PFSK-1 (cell line): ENCODE results near the gene GEMIN5.

Source experiments
- FOXP2 ChIP-seq: optimal IDR thresholded peaks from 2 replicates; pipeline ENCODE3; 2011; ENCODE audit warnings: borderline replicate concordance, control low read depth, inconsistent platforms; ENCODE audit not compliant: insufficient read depth; ENCODE audit errors: extremely low read length, extremely low read depth
- POLR2AphosphoS5 ChIP-seq: IDR thresholded peaks from 2 replicates; pipeline ENCODE4 v1.6.1; 2012; ENCODE audit warnings: low read depth, mild to moderate bottlenecking, control low read depth, low read length, moderate library complexity
- REST ChIP-seq, 2 experiments: IDR thresholded peaks; 2 replicates each; pipeline versions ENCODE4 v1.6.1 to v1.8.0; 2011 to 2012; ENCODE audit warnings: low read depth in 2 of 2, low read length in 2 of 2, control low read depth in 1 of 2, inconsistent platforms in 1 of 2, mild to moderate bottlenecking in 1 of 2, moderate library complexity in 1 of 2; ENCODE audit not compliant: insufficient read depth in 1 of 2
- SIN3A ChIP-seq: IDR thresholded peaks from 2 replicates; pipeline ENCODE4 v1.6.1; 2012; ENCODE audit warnings: mild to moderate bottlenecking, low read length, moderate library complexity, borderline replicate concordance; ENCODE audit not compliant: insufficient read depth
- TAF1 ChIP-seq: IDR thresholded peaks from 2 replicates; pipeline ENCODE4 v1.6.1; 2012; ENCODE audit warnings: low read length, control low read depth, borderline replicate concordance; ENCODE audit not compliant: insufficient read depth

GEMIN5 gene

GRCh38 chr5:154949781-154950180, 11.8 kb upstream of the GEMIN5 start:
- TF ChIP-seq FOXP2 = no peak
- no peak for TF ChIP-seq SIN3A
- TF ChIP-seq REST (IDR thresholded peaks at IDR 0.05; ENCODE audit: insufficient read depth in 1 of 2, low read depth in 2 of 2, low read length in 2 of 2) = no peak
- TF ChIP-seq TAF1 = no peak
- no peak for TF ChIP-seq POLR2AphosphoS5

GRCh38 chr5:154948313-154948712, 10.3 kb upstream of the GEMIN5 start:
- TF ChIP-seq FOXP2 = no peak
- TF ChIP-seq TAF1 = no peak
- TF ChIP-seq SIN3A = no peak

- no peak for TF ChIP-seq REST (IDR thresholded peaks at IDR 0.05; ENCODE audit: insufficient read depth in 1 of 2, low read depth in 2 of 2, low read length in 2 of 2)
- TF ChIP-seq POLR2AphosphoS5 = no peak
- TF ChIP-seq TAF1 = no peak
- no peak for TF ChIP-seq FOXP2
- no peak for TF ChIP-seq SIN3A
Observed at GRCh38 chr5:154947778-154948177, 9.8 kb upstream of the GEMIN5 start.

- TF ChIP-seq POLR2AphosphoS5 (no peak), SIN3A (no peak), FOXP2 (no peak)
Observed at GRCh38 chr5:154945695-154946301, 7.8 kb upstream of the GEMIN5 start.

- no peak for TF ChIP-seq SIN3A
Observed at GRCh38 chr5:154944716-154945115, 6.7 kb upstream of the GEMIN5 start.

- TF ChIP-seq POLR2AphosphoS5 (no peak), TAF1 (no peak), REST (IDR thresholded peaks at IDR 0.05; ENCODE audit: insufficient read depth in 1 of 2, low read depth in 2 of 2, low read length in 2 of 2) (no peak)
Observed at GRCh38 chr5:154943527-154943926, 5.5 kb upstream of the GEMIN5 start.

- TF ChIP-seq TAF1 = peak; percentile 92
- no peak for TF ChIP-seq FOXP2
- TF ChIP-seq POLR2AphosphoS5 = peak; percentile 98
- TF ChIP-seq REST (IDR thresholded peaks at IDR 0.05; ENCODE audit: insufficient read depth in 1 of 2, low read depth in 2 of 2, low read length in 2 of 2) = peak in 1 of 2 experiments; percentile 16; a peak in 1 of 4 replicates
Observed at GRCh38 chr5:154940772-154941620, 3.0 kb upstream of the GEMIN5 start, which contains the start of gene MRPL22. TSS of gene MRPL22 (plus strand) at chr5:154941073. CDS start at chr5:154941111, 38 bp downstream.
